H9 (cell line): ENCODE results near the gene SHTN1. TPM values are rescaled to one million over a fixed set of nuclear protein-coding genes. Genes with fewer than 3 reads are reported as not detected.

Source experiments
- DNase-seq: peaks from one replicate; pipeline ENCODE4 v3.0.0-alpha.2; 2017
- H2AFZ ChIP-seq: one replicate; pipeline ENCODE4 v1.6.1; 2013; ENCODE audit warnings: mild to moderate bottlenecking, low read length, control low read depth, moderate library complexity
- H2AK5ac ChIP-seq: 2 replicates; pipeline ENCODE4 v1.6.1; 2013; ENCODE audit warnings: low read length, control low read depth, mixed read lengths; ENCODE audit not compliant: insufficient read length
- H2BK120ac ChIP-seq: one replicate; pipeline ENCODE4 v1.6.1; 2013; ENCODE audit warnings: low read depth, mild to moderate bottlenecking, low read length, control low read depth, inconsistent platforms; ENCODE audit not compliant: poor library complexity, severe bottlenecking
- H2BK12ac ChIP-seq: 2 replicates; pipeline ENCODE4 v1.6.1; 2013; ENCODE audit warnings: low read length, control low read depth, mixed read lengths, low read depth; ENCODE audit not compliant: insufficient read length
- H2BK15ac ChIP-seq: 2 replicates; pipeline ENCODE4 v1.6.1; 2013; ENCODE audit warnings: low read depth, low read length, control low read depth
- H2BK20ac ChIP-seq: one replicate; pipeline ENCODE4 v1.6.1; 2013; ENCODE audit warnings: low read depth, mild to moderate bottlenecking, low read length, control low read depth, inconsistent platforms; ENCODE audit not compliant: poor library complexity, severe bottlenecking
- H2BK5ac ChIP-seq: 2 replicates; pipeline ENCODE4 v1.6.1; 2013; ENCODE audit warnings: low read length, control low read depth, mixed read lengths; ENCODE audit not compliant: insufficient read length
- H3K14ac ChIP-seq: 2 replicates; pipeline ENCODE4 v1.6.1; 2013; ENCODE audit warnings: low read length, control low read depth; ENCODE audit not compliant: insufficient read depth
- H3K18ac ChIP-seq: 2 replicates; pipeline ENCODE4 v1.6.1; 2013; ENCODE audit warnings: low read depth, mild to moderate bottlenecking, mixed read lengths, low read length, control low read depth; ENCODE audit not compliant: insufficient read length
- H3K23ac ChIP-seq: 2 replicates; pipeline ENCODE4 v1.6.1; 2013; ENCODE audit warnings: low read length, control low read depth, mixed read lengths, low read depth; ENCODE audit not compliant: insufficient read length
- H3K23me2 ChIP-seq: 2 replicates; pipeline ENCODE4 v1.6.1; 2013; ENCODE audit warnings: low read depth, mild to moderate bottlenecking, mixed read lengths, low read length, control low read depth; ENCODE audit not compliant: insufficient read length, poor library complexity, severe bottlenecking
- H3K27ac ChIP-seq: 2 replicates; pipeline ENCODE4 v1.5.1; 2013; ENCODE audit warnings: low read length, control low read depth, mixed read lengths, low read depth; ENCODE audit not compliant: insufficient read length
- H3K27me3 ChIP-seq: 2 replicates; pipeline ENCODE4 v1.6.1; 2013; ENCODE audit warnings: low read length, control low read depth, inconsistent platforms; ENCODE audit not compliant: insufficient read depth
- H3K4ac ChIP-seq: 2 replicates; pipeline ENCODE4 v1.6.1; 2013; ENCODE audit warnings: low read depth, mild to moderate bottlenecking, control low read depth, inconsistent platforms, low read length, moderate library complexity
- H3K4me1 ChIP-seq: 2 replicates; pipeline ENCODE4 v1.6.1; 2013; ENCODE audit warnings: low read length, control low read depth, inconsistent platforms; ENCODE audit not compliant: insufficient read depth
- H3K4me2 ChIP-seq: 2 replicates; pipeline ENCODE4 v1.6.1; 2013; ENCODE audit warnings: low read length, control low read depth, mixed read lengths; ENCODE audit not compliant: insufficient read length, insufficient read depth
- H3K56ac ChIP-seq: 2 replicates; pipeline ENCODE4 v1.6.1; 2013; ENCODE audit warnings: low read depth, mild to moderate bottlenecking, mixed read lengths, low read length, control low read depth; ENCODE audit not compliant: insufficient read length
- H3K79me1 ChIP-seq: 2 replicates; pipeline ENCODE4 v1.6.1; 2013; ENCODE audit warnings: low read depth, mild to moderate bottlenecking, moderate library complexity, low read length, control low read depth, inconsistent platforms; ENCODE audit not compliant: insufficient read depth, poor library complexity, severe bottlenecking
- H3K79me2 ChIP-seq: 2 replicates; pipeline ENCODE4 v1.6.1; 2013; ENCODE audit warnings: low read length, control low read depth, inconsistent platforms; ENCODE audit not compliant: insufficient read depth
- H3K9ac ChIP-seq: 2 replicates; pipeline ENCODE4 v1.6.1; 2013; ENCODE audit warnings: low read length, control low read depth, mixed read lengths; ENCODE audit not compliant: insufficient read length; ENCODE audit errors: extremely low read depth
- H3K9me3 ChIP-seq: one replicate; pipeline ENCODE4 v1.6.1; 2013; ENCODE audit warnings: low read depth, low read length, inconsistent platforms; ENCODE audit not compliant: control insufficient read depth
- H3T11ph ChIP-seq: one replicate; pipeline ENCODE4 v1.6.1; 2013; ENCODE audit warnings: mild to moderate bottlenecking, low read length, control low read depth, inconsistent platforms
- H4K20me1 ChIP-seq: one replicate; pipeline ENCODE4 v1.6.1; 2013; ENCODE audit not compliant: control insufficient read depth, insufficient read length, insufficient read depth
- H4K5ac ChIP-seq: 2 replicates; pipeline ENCODE4 v1.6.1; 2013; ENCODE audit warnings: low read depth, mild to moderate bottlenecking, mixed read lengths, low read length, control low read depth; ENCODE audit not compliant: insufficient read length
- H4K8ac ChIP-seq: replicated peaks from 2 replicates; pipeline ENCODE4 v1.6.1; 2013; ENCODE audit warnings: low read length, control low read depth, mixed read lengths, low read depth; ENCODE audit not compliant: insufficient read length
- H4K91ac ChIP-seq: 2 replicates; pipeline ENCODE4 v1.6.1; 2013; ENCODE audit warnings: low read depth, mild to moderate bottlenecking, moderate library complexity, mixed read lengths, low read length, control low read depth; ENCODE audit not compliant: insufficient read length
- H3K27ac Mint-ChIP-seq, 3 experiments: 2 replicates in 2 of 3; 3 replicates in 1 of 3; pipeline ENCODE4 v1.8.0; 2020 to 2021; ENCODE audit warnings: mixed read lengths in 3 of 3, mild to moderate bottlenecking in 1 of 3, moderate library complexity in 1 of 3
- H3K27me3 Mint-ChIP-seq: 2 replicates; pipeline ENCODE4 v1.8.0; 2021; ENCODE audit warnings: low read depth, mild to moderate bottlenecking, moderate library complexity, mixed read lengths
- H3K36me3 Mint-ChIP-seq, 3 experiments: 2 replicates in 2 of 3; 3 replicates in 1 of 3; pipeline ENCODE4 v1.8.0; 2020 to 2021; ENCODE audit warnings: low read depth in 3 of 3, mixed read lengths in 3 of 3; ENCODE audit not compliant: insufficient read depth in 1 of 3
- H3K4me1 Mint-ChIP-seq, 2 experiments: 2 replicates each; pipeline ENCODE4 v1.8.0; 2020; ENCODE audit warnings: mixed read lengths in 2 of 2
- H3K4me3 Mint-ChIP-seq, 2 experiments: 2 replicates in 1 of 2; 3 replicates in 1 of 2; pipeline ENCODE4 v1.8.0; 2020 to 2021; ENCODE audit warnings: mild to moderate bottlenecking in 2 of 2, mixed read lengths in 2 of 2, moderate library complexity in 1 of 2
- H3K9me3 Mint-ChIP-seq, 2 experiments: 2 replicates in 1 of 2; 3 replicates in 1 of 2; pipeline ENCODE4 v1.8.0; 2020; ENCODE audit warnings: mild to moderate bottlenecking in 2 of 2, mixed read lengths in 2 of 2, moderate library complexity in 1 of 2
- CTCF ChIP-seq: fragments of 200-600 bp; sonication (generic); conservative IDR thresholded peaks from 3 replicates; pipeline ENCODE4 v1.8.0; 2021; ENCODE audit warnings: antibody characterized with exemption, mild to moderate bottlenecking
- WGBS: extraction: QIAGEN DNeasy Blood & Tissue Kit; methylation state at CpG from one replicate; pipeline ENCODE4 v1.1.7; 2013; ENCODE audit warnings: missing lambda C conversion rate, low lambda C conversion rate, mixed read lengths; ENCODE audit not compliant: insufficient read length; ENCODE audit errors: extremely low coverage; 5-methylcytosine and 5-hydroxymethylcytosine counted together
- total RNA-seq: library from RNA; stranded (reverse); gene quantifications from 2 replicates; pipeline ENCODE4 v1.2.1, GENCODE V29; 2021

SHTN1 gene
- total RNA-seq, 1 experiment from 2014 or later, result 22.1 TPM

DNA sequence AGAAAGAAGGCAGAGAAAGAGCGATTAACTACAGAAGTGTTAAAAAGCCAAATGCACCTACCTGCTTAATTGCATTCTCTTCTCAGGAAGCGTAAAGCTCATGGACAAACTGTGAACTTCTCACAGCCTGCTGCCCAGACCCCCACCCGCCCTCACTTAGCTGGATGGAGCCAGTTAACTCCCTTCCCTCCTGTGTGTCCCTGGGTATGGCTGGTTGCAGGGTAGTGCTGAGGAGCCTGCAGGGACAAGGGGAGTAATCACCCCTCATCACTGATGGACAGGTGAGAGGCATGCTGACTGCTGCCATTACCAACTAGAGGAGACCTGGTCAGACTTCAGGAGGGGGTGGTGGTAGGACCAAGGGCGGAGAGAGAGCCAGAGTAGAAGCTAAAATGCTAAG, 118.2 kb downstream of the SHTN1 start:
- no peak overlapping the region for H3K56ac ChIP-seq
- no peak overlapping the region for H2BK12ac ChIP-seq
- no peak overlapping the region for H2BK20ac ChIP-seq
- H3K9ac ChIP-seq, result no peak overlapping the region
- H2BK120ac ChIP-seq, result no peak overlapping the region
- H3K4me2 ChIP-seq, result no peak overlapping the region
- Mint-ChIP-seq H3K4me1 (peaks cover 24 to 28% of the 10 kb centered on the region in 2 experiments), H3K27ac (no peak overlapping the region; a peak in 1 of 7 replicates), H3K4me3 (no peak overlapping the region), H3K9me3 (no peaks in the 10 kb centered on the region), H3K36me3 (no peaks in the 10 kb centered on the region), H3K27me3 (no peaks in the 10 kb centered on the region)
- H3K79me2 ChIP-seq, result no peaks in the 10 kb centered on the region
- no peak overlapping the region for H3K23ac ChIP-seq
- H3K79me1 ChIP-seq, result no peaks in the 10 kb centered on the region
- no peak overlapping the region for H3K14ac ChIP-seq
- no peak overlapping the region for H2BK15ac ChIP-seq
- H3K18ac ChIP-seq, result no peak overlapping the region
- peaks cover 8% of the 10 kb centered on the region for H3K4me1 ChIP-seq
- no peaks in the 10 kb centered on the region for H3K27me3 ChIP-seq
- H4K91ac ChIP-seq, result no peak overlapping the region
- WGBS, result no CpG with 5 or more reads among the region's 4 CpGs
- no peaks in the 10 kb centered on the region for H3K9me3 ChIP-seq
- H2AFZ ChIP-seq, result no peak overlapping the region
- H4K5ac ChIP-seq, result no peak overlapping the region
- no peak overlapping the region for H3T11ph ChIP-seq
- no peak overlapping the region for H4K8ac ChIP-seq
- no peak for DNase-seq
- H3K4ac ChIP-seq, result no peak overlapping the region
- no peaks in the 10 kb centered on the region for H3K23me2 ChIP-seq
- no peak overlapping the region for H2BK5ac ChIP-seq
- H2AK5ac ChIP-seq, result no peak overlapping the region
- no peaks in the 10 kb centered on the region for H4K20me1 ChIP-seq
- H3K27ac ChIP-seq, result no peak overlapping the region
- no peak for TF ChIP-seq CTCF
